HFFc6 (cell line): Measurements from ENCODE around the gene SOX2. TPM values are rescaled to one million over a fixed set of nuclear protein-coding genes. Genes with fewer than 3 reads are reported as not detected.

Source experiments
- DNase-seq: peaks from one replicate; pipeline ENCODE4 v3.0.0-alpha.2; 2018
- H3K27ac Mint-ChIP-seq: 2 replicates; pipeline ENCODE4 v1.8.0; 2020; ENCODE audit warnings: mild to moderate bottlenecking, mixed read lengths
- H3K27me3 Mint-ChIP-seq: 2 replicates; pipeline ENCODE4 v1.8.0; 2021; ENCODE audit warnings: mild to moderate bottlenecking, moderate library complexity, mixed read lengths; ENCODE audit not compliant: insufficient read depth
- H3K36me3 Mint-ChIP-seq: 2 replicates; pipeline ENCODE4 v1.8.0; 2021; ENCODE audit warnings: low read depth, mixed read lengths
- H3K4me1 Mint-ChIP-seq: 2 replicates; pipeline ENCODE4 v1.8.0; 2020; ENCODE audit warnings: low read depth, mixed read lengths
- H3K4me3 Mint-ChIP-seq: 2 replicates; pipeline ENCODE4 v1.8.0; 2020; ENCODE audit warnings: mild to moderate bottlenecking, moderate library complexity, mixed read lengths
- H3K9me3 Mint-ChIP-seq: 2 replicates; pipeline ENCODE4 v1.8.0; 2020; ENCODE audit warnings: mild to moderate bottlenecking, mixed read lengths
- CTCF ChIP-seq: fragments of 200-600 bp; sonication (generic); IDR thresholded peaks from 2 replicates; pipeline ENCODE4 v1.5.0; 2021; ENCODE audit warnings: antibody characterized with exemption, mild to moderate bottlenecking
- total RNA-seq, 6 experiments: library from RNA; stranded (reverse); fragmentation: NEBNext Ultra II Directional; extraction: Animal tissue kit (Norgen Biotek cat#: 25700); gene quantifications; 2 replicates in 1 of 6; 3 replicates in 5 of 6; pipeline ENCODE4 v1.2.3, GENCODE V29; 2021

SOX2 gene
- total RNA-seq, 6 experiments from 2014 or later: not detected

GRCh38 chr3:181726351-181727330 is 14.9 kb downstream of the SOX2 start:
- peaks cover 40% of the 10 kb centered on the region for H3K27me3 Mint-ChIP-seq
- no peak overlapping the region for H3K4me3 Mint-ChIP-seq
- DNase-seq: no peak
- no peak for TF ChIP-seq CTCF
- H3K9me3 Mint-ChIP-seq: no peaks in the 10 kb centered on the region
- no peak overlapping the region for H3K27ac Mint-ChIP-seq
- no peaks in the 10 kb centered on the region for H3K4me1 Mint-ChIP-seq
- no peaks in the 10 kb centered on the region for H3K36me3 Mint-ChIP-seq

GRCh38 chr3:181727341-181728032 is 15.8 kb downstream of the SOX2 start:
- Mint-ChIP-seq H3K4me1 (no peaks in the 10 kb centered on the region), H3K27ac (no peak overlapping the region), H3K4me3 (no peak overlapping the region)

GRCh38 chr3:181728470-181729340 is 17.0 kb downstream of the SOX2 start:
- no peaks in the 10 kb centered on the region for H3K36me3 Mint-ChIP-seq
- peaks cover 26% of the 10 kb centered on the region for H3K27me3 Mint-ChIP-seq
- no peak for DNase-seq
- no peak overlapping the region for H3K4me3 Mint-ChIP-seq
- no peak for TF ChIP-seq CTCF
- H3K9me3 Mint-ChIP-seq: no peaks in the 10 kb centered on the region
- H3K4me1 Mint-ChIP-seq: no peaks in the 10 kb centered on the region
- no peak overlapping the region for H3K27ac Mint-ChIP-seq

More at GRCh38 chr3:181727341-181728032, 15.8 kb downstream of the SOX2 start:
- H3K27me3 Mint-ChIP-seq: peaks cover 35% of the 10 kb centered on the region
- no peak for DNase-seq
- no peak for TF ChIP-seq CTCF
- H3K36me3 Mint-ChIP-seq: no peaks in the 10 kb centered on the region
- no peaks in the 10 kb centered on the region for H3K9me3 Mint-ChIP-seq

GRCh38 chr3:181729341-181729869 is 17.7 kb downstream of the SOX2 start:
- no peaks in the 10 kb centered on the region for H3K36me3 Mint-ChIP-seq
- no peak overlapping the region for H3K27ac Mint-ChIP-seq

More at GRCh38 chr3:181729341-181729869, 17.7 kb downstream of the SOX2 start:
- DNase-seq: no peak
- Mint-ChIP-seq H3K9me3 (no peaks in the 10 kb centered on the region), H3K4me1 (no peaks in the 10 kb centered on the region), H3K4me3 (no peak overlapping the region), H3K27me3 (peaks cover 19% of the 10 kb centered on the region)
- TF ChIP-seq CTCF: no peak
